Mesothelial cell of epicardium (in vitro differentiated cells): ENCODE measurements around the gene TMF1. TPM values are rescaled to one million over a fixed set of nuclear protein-coding genes. Genes with fewer than 3 reads are reported as not detected.

ENCODE experiments used
- DNase-seq, 2 experiments: peaks; one replicate each; pipeline ENCODE4 v3.0.0; 2021; ENCODE audit warnings: low spot score in 2 of 2; ENCODE audit not compliant: unreplicated experiment in 2 of 2
- H3K27ac Mint-ChIP-seq: 2 replicates; pipeline ENCODE4 v1.8.0; 2021; ENCODE audit warnings: mixed read lengths
- H3K27me3 Mint-ChIP-seq: 2 replicates; pipeline ENCODE4 v1.8.0; 2021; ENCODE audit warnings: low read depth, mixed read lengths
- H3K36me3 Mint-ChIP-seq: 2 replicates; pipeline ENCODE4 v1.8.0; 2021; ENCODE audit warnings: mixed read lengths
- H3K4me1 Mint-ChIP-seq: 2 replicates; pipeline ENCODE4 v1.8.0; 2021; ENCODE audit warnings: mixed read lengths
- H3K4me3 Mint-ChIP-seq: 2 replicates; pipeline ENCODE4 v1.8.0; 2021; ENCODE audit warnings: mild to moderate bottlenecking, moderate library complexity, mixed read lengths
- H3K9me3 Mint-ChIP-seq: 2 replicates; pipeline ENCODE4 v1.8.0; 2021; ENCODE audit warnings: mixed read lengths
- total RNA-seq: library from RNA; stranded (reverse); gene quantifications from 3 replicates; pipeline ENCODE4 v1.2.1, GENCODE V29; 2021
- TF ChIP-seq, protein P1 (sequence below): fragments of 200-600 bp; sonication (generic); IDR thresholded peaks from one replicate; pipeline ENCODE4 v1.5.0; 2021; ENCODE audit warnings: antibody characterized with exemption; ENCODE audit not compliant: unreplicated experiment

The TMF1 gene, protein sequence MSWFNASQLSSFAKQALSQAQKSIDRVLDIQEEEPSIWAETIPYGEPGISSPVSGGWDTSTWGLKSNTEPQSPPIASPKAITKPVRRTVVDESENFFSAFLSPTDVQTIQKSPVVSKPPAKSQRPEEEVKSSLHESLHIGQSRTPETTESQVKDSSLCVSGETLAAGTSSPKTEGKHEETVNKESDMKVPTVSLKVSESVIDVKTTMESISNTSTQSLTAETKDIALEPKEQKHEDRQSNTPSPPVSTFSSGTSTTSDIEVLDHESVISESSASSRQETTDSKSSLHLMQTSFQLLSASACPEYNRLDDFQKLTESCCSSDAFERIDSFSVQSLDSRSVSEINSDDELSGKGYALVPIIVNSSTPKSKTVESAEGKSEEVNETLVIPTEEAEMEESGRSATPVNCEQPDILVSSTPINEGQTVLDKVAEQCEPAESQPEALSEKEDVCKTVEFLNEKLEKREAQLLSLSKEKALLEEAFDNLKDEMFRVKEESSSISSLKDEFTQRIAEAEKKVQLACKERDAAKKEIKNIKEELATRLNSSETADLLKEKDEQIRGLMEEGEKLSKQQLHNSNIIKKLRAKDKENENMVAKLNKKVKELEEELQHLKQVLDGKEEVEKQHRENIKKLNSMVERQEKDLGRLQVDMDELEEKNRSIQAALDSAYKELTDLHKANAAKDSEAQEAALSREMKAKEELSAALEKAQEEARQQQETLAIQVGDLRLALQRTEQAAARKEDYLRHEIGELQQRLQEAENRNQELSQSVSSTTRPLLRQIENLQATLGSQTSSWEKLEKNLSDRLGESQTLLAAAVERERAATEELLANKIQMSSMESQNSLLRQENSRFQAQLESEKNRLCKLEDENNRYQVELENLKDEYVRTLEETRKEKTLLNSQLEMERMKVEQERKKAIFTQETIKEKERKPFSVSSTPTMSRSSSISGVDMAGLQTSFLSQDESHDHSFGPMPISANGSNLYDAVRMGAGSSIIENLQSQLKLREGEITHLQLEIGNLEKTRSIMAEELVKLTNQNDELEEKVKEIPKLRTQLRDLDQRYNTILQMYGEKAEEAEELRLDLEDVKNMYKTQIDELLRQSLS
- total RNA-seq = 39.4 to 41.3 TPM (median 39.4 TPM) in 3 replicates

GRCh38 chr3:69051756-69052471, at the start of gene TMF1:
TMF1 (minus strand) TSS chr3:69052333; CDS start chr3:69052086, 247 bp downstream.
- H3K36me3 Mint-ChIP-seq = peaks cover 21% of the 10 kb centered on the region
- peak within 1 kb of the TSS; percentile 100 for H3K27ac Mint-ChIP-seq
- peak within 1 kb of the TSS; percentile 99 for H3K4me3 Mint-ChIP-seq
- H3K27me3 Mint-ChIP-seq = no peaks in the 10 kb centered on the region
- TF ChIP-seq, protein P1, sequence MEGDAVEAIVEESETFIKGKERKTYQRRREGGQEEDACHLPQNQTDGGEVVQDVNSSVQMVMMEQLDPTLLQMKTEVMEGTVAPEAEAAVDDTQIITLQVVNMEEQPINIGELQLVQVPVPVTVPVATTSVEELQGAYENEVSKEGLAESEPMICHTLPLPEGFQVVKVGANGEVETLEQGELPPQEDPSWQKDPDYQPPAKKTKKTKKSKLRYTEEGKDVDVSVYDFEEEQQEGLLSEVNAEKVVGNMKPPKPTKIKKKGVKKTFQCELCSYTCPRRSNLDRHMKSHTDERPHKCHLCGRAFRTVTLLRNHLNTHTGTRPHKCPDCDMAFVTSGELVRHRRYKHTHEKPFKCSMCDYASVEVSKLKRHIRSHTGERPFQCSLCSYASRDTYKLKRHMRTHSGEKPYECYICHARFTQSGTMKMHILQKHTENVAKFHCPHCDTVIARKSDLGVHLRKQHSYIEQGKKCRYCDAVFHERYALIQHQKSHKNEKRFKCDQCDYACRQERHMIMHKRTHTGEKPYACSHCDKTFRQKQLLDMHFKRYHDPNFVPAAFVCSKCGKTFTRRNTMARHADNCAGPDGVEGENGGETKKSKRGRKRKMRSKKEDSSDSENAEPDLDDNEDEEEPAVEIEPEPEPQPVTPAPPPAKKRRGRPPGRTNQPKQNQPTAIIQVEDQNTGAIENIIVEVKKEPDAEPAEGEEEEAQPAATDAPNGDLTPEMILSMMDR = no peak
- H3K4me1 Mint-ChIP-seq = peaks cover 30% of the 10 kb centered on the region
- H3K9me3 Mint-ChIP-seq = no peaks in the 10 kb centered on the region
- DNase-seq = peak; percentile 96 to 98

DNA sequence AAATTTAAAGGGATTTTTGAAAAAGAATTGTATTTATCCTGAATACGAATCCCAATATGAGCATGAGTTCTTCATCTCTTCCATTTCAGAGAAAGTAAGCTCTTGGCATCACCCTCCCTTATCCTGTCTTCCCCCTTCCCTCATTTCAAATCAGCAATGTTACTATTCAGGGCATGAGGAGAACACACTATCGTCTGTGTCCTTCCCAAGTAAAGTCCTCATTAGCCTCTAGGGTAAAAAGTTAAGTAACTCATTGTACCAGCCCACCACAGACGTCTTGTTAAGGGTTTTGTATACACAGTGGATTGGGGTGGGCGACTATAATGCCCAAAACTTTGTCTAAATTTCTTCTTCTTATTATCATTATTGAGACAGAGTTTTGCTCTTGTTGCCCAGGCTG, 47.4 kb upstream of the TMF1 start:
- peaks cover 11% of the 10 kb centered on the region for H3K4me1 Mint-ChIP-seq
- TF ChIP-seq, protein P1 = no peak
- H3K4me3 Mint-ChIP-seq = no peak overlapping the region
- no peaks in the 10 kb centered on the region for H3K27me3 Mint-ChIP-seq
- H3K27ac Mint-ChIP-seq = no peak overlapping the region
- peaks cover 33% of the 10 kb centered on the region for H3K36me3 Mint-ChIP-seq
- H3K9me3 Mint-ChIP-seq = no peaks in the 10 kb centered on the region
- DNase-seq = no peak

DNA sequence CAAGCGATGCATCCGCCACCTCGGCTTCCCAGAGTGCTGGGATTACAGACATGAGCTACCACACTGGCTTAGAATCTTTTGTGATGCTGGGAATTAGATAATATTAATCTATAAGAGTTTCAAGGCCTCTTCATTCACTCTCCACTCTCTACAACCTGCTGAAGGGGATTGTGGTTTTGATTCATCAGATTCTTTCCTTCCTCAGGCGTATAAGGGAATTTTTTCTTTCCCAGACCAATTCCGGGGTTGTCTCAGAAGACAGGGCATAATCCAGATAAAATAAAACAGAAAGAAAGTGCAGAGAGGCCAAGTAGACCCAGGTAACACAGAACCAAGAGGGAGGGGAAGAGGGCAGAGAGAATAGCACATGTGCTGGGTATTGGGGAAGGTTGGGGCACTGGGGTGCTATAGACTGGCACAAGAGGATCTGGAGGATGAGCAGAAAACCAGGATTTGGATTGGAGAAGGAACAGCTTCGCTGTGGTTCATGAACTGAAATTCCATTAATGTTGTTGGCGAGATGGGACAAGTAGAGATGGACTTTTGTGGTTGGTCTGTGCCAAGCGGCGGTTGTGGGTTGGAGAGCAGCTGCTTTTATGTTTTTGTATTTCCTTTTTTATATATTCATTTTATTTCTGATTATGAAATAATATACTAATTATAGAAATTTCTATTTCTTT, 45.4 kb upstream of the TMF1 start:
- no peak overlapping the region for H3K4me3 Mint-ChIP-seq
- DNase-seq = no peak
- H3K27me3 Mint-ChIP-seq = no peaks in the 10 kb centered on the region
- peaks cover 7% of the 10 kb centered on the region for H3K4me1 Mint-ChIP-seq
- no peaks in the 10 kb centered on the region for H3K9me3 Mint-ChIP-seq
- peaks cover 20% of the 10 kb centered on the region for H3K36me3 Mint-ChIP-seq
- H3K27ac Mint-ChIP-seq = no peak overlapping the region
- TF ChIP-seq, protein P1 = no peak

DNA sequence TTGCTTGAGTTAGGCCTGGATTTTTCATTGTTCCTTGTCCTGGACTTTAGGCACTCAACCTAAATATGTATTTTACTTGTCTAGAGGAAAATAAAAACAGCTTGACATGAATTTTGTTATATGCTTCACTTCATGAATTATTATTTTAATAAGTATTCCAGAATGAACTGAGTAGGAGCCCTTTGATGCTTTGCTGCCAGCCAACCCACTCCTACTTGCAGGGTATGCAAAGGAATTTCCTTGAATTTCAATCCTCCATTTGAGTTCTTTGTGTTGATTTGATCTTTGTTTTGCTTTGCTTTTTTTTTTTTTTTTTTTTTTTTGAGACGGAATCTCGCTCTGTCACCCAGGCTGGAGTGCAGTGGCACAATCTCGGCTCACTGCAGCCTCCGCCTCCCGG, 44.2 kb upstream of the TMF1 start:
- TF ChIP-seq, protein P1 = no peak
- peaks cover 16% of the 10 kb centered on the region for H3K4me1 Mint-ChIP-seq
- DNase-seq = no peak
- H3K4me3 Mint-ChIP-seq = no peak overlapping the region
- peaks cover 10% of the 10 kb centered on the region for H3K36me3 Mint-ChIP-seq
- H3K9me3 Mint-ChIP-seq = no peaks in the 10 kb centered on the region
- H3K27ac Mint-ChIP-seq = no peak overlapping the region
- H3K27me3 Mint-ChIP-seq = no peaks in the 10 kb centered on the region

GRCh38 chr3:69095636-69096035, 43.5 kb upstream of the TMF1 start:
- no peaks in the 10 kb centered on the region for H3K27me3 Mint-ChIP-seq
- peaks cover 10% of the 10 kb centered on the region for H3K36me3 Mint-ChIP-seq
- no peak for DNase-seq
- TF ChIP-seq, protein P1 = no peak
- H3K4me1 Mint-ChIP-seq = peaks cover 16% of the 10 kb centered on the region
- peak overlapping the region; percentile 70 for H3K27ac Mint-ChIP-seq
- H3K9me3 Mint-ChIP-seq = no peaks in the 10 kb centered on the region
- H3K4me3 Mint-ChIP-seq = no peak overlapping the region
